Ishikawa (cell line): ENCODE measurements around the gene PVR.

ENCODE experiments used
- CEBPB ChIP-seq: IDR thresholded peaks from 2 replicates; pipeline ENCODE4 v1.6.1; 2012
- CREB1 ChIP-seq: IDR thresholded peaks from 2 replicates; pipeline ENCODE4 v1.6.1; 2012; ENCODE audit warnings: low read depth
- EGR1 ChIP-seq: IDR thresholded peaks from 2 replicates; pipeline ENCODE4 v1.6.1; 2012
- EP300 ChIP-seq: IDR thresholded peaks from 2 replicates; pipeline ENCODE4 v1.6.1; 2012; ENCODE audit warnings: borderline replicate concordance
- RAD21 ChIP-seq: IDR thresholded peaks from 2 replicates; pipeline ENCODE4 v1.6.1; 2012; ENCODE audit warnings: low read depth
- REST ChIP-seq: IDR thresholded peaks from 2 replicates; pipeline ENCODE4 v1.6.1; 2012; ENCODE audit warnings: low read depth, mild to moderate bottlenecking
- TAF1 ChIP-seq: IDR thresholded peaks from 2 replicates; pipeline ENCODE4 v1.6.1; 2012; ENCODE audit warnings: low read depth, mild to moderate bottlenecking
- TEAD4 ChIP-seq: IDR thresholded peaks from 2 replicates; pipeline ENCODE4 v1.6.1; 2012
- YY1 ChIP-seq: IDR thresholded peaks from 2 replicates; pipeline ENCODE4 v1.6.1; 2012; ENCODE audit warnings: low read depth
- ZBTB7A ChIP-seq: IDR thresholded peaks from 2 replicates; pipeline ENCODE4 v1.6.1; 2012; ENCODE audit warnings: low read depth
- TF ChIP-seq, protein P1 (sequence below): IDR thresholded peaks from 2 replicates; pipeline ENCODE4 v1.6.1; 2012

DNA sequence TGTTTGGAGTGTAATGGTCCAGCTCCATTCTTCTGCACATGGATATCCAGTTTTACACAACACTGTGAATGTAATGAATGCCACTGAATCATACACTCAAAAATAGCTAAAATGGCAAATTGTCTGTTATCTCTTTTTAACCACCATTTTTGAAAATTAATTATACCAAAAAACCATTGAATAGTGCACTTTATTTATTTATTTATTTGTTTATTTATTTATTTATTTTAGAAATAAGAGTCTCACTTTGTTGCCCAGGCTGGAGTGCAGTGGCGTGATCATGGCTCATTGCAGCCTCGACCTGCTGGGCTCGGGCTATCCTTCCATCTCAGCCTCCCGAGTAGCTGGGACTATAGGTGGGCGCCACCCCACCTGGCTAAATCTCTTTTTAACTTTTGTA is 20.3 kb downstream of the PVR start:
- no peak for TF ChIP-seq YY1
- TF ChIP-seq EGR1: no peak
- no peak for TF ChIP-seq REST
- TF ChIP-seq, protein P1, sequence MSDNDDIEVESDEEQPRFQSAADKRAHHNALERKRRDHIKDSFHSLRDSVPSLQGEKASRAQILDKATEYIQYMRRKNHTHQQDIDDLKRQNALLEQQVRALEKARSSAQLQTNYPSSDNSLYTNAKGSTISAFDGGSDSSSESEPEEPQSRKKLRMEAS: no peak
- no peak for TF ChIP-seq TAF1
- no peak for TF ChIP-seq CEBPB
- TF ChIP-seq EP300: no peak
- TF ChIP-seq RAD21: no peak
- no peak for TF ChIP-seq TEAD4
- no peak for TF ChIP-seq CREB1
- TF ChIP-seq ZBTB7A: no peak
